CD4-positive, alpha-beta T cell treated with Interleukin-15 for 1 hour (primary cell): Measurements from ENCODE around the gene GTF2IRD1.
"Not testable (repeated sequence)": the region's sequence is repeated elsewhere in the genome, so short reads cannot be mapped to it uniquely, and the experiment has no call there.

ENCODE experiments used
- DNase-seq: peaks from one replicate; pipeline ENCODE4 v3.0.0-alpha.2; 2020

Gene GTF2IRD1

DNA sequence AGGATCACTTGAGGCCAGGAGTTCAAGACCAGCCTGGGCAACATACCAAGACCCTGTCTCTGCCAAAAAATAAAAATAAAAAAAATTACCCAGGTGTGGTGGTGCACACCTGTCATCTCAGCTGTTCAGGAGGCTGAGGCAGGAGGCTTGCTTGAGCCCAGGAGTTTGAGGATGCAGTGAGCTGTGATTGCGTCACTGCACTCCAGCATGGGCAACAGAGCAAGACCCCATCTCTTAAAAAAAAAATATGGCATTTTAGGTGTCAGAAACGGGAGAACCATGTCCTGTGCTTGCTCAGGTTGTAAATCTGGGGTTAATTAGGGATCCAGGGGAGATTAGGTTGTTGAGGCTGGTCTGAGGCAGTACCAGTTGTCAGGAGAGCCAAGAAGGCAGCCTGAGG lies 64.9 kb downstream of the GTF2IRD1 start:
- no peak for DNase-seq

DNA sequence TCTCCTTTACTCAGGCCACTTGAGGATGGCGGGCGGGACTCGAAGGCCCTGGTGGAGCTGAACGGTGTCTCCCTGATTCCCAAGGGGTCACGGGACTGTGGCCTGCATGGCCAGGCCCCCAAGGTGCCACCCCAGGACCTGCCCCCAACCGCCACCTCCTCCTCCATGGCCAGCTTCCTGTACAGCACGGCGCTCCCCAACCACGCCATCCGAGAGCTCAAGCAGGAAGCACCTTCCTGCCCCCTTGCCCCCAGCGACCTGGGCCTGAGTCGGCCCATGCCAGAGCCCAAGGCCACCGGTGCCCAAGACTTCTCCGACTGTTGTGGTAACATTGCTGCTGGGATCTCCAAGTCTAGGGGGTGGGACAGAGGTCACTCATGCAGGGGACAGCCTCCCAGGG lies 65.7 kb downstream of the GTF2IRD1 start:
- DNase-seq: no peak

DNA sequence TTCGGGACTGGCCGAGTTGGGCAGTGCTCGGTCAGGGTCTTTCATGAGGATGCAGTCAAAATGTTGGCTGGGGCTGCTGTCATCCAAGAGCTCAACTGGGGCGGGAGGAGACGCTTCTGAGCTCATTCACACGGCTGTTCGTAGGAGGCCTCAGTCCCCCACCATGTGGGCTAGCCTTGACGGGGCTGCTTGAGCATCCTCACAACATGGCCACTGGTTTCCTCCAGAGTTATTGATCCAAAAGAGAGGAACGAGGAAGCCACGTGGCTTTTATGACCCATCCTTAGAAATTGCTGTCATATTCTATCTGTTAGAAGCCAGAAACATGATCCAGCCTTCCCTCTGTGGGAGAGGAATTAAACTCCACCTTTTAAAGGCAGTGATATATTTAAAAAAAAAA lies 68.1 kb downstream of the GTF2IRD1 start:
- DNase-seq: no peak

DNA sequence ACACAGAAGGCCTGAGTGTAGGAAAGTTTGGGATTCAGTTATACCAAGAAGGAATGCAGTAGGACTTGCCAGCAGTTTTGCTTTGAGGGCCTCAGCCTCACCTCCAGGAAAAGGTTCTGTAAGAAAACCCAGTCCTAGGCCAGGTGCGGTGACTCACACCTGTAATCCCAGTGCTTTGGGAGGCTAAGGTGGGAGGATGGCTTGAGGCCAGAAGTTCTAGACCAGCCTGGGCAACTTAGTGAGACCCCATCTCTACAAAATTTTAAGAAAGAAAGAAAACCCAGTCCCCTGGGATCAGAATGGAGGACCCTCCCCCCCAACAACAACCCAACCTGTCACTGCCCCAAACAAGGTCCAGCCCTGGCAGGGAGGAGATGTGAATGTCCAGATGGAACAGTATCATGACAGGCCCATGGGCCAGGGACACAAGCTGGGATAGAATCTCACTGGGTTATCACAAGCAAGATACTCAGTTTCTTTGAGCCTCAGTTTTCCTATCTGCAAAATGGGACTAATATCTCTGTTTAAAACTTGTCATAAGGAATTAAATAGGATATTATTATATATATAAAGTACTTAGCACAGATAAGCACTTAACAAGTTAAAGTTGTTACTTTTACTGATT lies 68.7 kb downstream of the GTF2IRD1 start:
- DNase-seq: no peak

DNA sequence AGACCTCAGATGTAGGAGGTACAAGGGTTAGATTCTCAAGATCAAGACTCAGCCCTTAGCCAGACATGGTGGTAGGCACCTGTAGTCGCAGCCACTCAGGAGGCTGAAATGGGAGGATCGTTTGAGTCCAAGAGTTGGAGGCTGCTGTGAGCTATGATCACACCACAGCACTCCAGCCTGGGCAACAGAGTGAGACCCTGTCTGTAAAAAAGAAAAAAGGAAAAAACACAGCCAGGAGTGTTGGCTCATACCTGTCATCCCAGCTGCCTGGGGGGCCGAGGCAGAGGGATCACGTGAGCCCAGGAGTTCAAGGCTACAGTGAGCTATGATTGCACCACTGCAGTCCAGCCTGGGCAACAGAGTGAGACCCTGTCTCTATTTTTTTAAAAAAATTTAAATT lies 69.3 kb downstream of the GTF2IRD1 start:
- no peak for DNase-seq

DNA sequence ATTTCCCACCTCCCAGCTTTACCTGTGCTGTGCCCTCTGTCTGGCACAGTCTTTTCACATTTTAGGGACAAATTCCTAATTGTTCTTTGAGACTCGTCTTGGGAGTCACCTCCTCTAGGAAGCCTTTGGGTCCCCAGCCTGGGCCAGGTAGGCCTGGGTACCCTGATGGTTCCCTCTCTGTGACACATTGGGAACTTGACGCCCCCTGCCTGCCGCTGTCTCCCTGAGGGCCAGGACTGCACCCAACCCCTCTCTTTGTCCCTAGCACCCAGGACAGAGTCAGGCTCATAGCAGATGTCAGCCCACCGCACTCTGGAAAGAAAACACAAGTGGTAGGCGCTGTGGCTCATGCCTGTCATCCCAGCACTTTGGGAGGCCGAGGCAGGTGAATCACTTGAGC lies 71.4 kb downstream of the GTF2IRD1 start:
- no peak for DNase-seq

DNA sequence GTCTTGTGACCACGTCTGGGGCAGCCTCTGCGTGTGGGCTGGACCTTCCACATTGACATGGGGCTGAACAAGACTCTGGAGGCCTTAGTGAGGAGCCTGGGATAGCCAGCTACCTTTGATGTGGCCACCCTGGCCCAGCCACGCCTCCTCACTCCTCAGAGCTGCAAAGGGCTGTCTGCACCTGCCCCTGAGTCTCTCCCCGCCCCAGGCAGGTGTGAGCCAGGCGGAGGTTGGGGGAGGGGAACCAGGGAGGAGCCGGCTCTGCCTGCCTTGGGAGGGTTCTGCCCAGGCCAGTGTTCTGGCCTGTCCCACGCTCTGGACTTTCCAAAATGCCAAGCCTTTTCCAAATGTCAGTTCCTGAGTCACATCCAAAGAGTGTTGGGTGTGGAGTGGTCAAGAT lies 72.2 kb downstream of the GTF2IRD1 start:
- no peak for DNase-seq

DNA sequence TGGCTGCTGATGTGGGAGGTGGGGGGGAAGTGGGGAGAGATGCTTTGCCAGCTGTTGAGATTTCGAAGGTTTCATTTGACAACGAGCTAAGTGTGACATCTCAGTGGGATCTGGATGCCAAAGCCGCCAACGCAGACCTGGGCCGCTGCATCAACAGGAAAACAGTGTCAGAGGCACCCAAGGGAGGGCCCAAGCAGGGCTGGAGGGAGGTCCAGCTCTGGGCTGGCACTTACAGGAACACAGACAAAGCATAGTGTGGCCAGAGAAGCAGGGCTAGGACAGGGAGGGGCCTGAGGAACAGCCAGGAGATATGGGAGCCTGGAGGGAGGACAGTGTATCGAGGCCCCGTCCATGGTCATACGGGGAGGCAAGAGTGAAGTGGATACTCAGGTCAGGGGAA lies 73.1 kb downstream of the GTF2IRD1 start:
- no peak for DNase-seq

DNA sequence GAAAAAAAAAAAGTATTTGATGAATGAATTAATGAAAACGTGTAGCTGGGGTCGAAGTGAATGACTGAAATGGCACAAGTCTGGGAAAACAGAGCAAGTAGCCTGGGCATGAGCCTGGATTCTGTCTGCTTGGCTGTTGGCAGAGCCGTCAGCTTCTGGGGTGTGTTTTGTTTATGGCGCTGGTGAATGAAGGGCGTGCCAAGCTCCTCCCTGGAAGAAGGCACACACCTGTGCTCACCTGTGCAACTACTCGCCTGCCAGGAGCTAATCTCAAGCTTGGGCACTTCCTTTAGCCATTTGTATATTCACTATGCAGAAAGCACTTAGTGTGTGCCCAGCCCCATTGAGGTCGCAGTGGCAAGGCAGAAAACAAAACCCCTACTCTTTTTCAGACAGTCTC lies 74.1 kb downstream of the GTF2IRD1 start:
- no peak for DNase-seq

DNA sequence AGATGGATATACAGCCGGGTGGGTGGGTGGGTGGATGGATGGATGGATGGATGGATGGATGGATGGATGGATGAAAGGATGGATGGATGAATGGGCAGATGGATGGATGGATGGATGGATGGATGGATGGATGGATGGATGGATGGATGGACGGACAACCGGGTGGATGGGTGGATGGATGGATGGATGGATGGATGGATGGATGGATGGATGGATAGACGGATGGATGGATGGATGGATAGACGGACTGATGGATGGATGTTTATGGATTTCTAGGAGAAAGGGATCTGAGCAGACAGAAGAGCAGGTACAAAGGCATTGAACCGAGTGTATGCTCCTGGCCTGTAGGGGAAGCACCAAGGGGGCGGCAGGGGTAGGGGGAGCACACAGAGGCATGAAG lies 75.1 kb downstream of the GTF2IRD1 start:
- not testable (repeated sequence) for DNase-seq

DNA sequence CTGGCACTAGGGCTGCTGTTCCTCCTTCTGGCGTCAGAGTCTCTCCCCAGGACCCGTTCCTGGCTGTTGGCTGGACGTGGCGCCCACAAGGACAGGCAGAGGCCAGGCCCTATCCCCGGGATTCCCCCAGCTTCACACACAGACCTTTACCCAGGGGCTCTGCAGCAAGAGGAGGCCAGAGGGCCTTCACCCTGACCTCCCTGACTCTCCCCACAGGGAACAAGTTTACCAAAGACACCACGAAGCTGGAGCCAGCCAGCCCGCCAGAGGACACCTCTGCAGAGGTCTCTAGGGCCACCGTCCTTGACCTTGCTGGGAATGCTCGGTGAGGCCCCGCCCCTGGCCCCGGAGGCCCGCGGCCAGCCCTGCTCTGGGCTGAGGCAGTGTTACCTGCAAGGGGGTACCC lies 82.2 kb downstream of the GTF2IRD1 start:
- DNase-seq: no peak

DNA sequence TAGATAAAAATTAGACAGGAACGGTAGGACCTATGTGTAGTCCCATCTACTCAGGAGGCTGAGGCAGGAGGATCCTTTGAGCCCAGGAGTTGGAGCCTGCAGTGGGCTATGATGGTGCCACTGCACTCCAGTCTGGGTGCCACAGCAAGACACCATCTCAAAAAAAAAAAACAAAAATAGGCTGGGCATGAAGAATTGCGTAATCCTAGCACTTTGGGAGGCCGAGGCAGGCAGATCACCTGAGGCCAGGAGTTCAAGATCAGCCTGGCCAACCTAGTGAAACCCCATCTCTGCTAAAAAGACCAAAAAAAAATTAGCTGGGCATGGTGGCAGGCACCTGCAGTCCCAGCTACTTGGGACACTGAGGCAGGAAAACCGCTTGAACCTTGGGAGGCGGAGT lies 88.2 kb downstream of the GTF2IRD1 start:
- not testable (repeated sequence) for DNase-seq

DNA sequence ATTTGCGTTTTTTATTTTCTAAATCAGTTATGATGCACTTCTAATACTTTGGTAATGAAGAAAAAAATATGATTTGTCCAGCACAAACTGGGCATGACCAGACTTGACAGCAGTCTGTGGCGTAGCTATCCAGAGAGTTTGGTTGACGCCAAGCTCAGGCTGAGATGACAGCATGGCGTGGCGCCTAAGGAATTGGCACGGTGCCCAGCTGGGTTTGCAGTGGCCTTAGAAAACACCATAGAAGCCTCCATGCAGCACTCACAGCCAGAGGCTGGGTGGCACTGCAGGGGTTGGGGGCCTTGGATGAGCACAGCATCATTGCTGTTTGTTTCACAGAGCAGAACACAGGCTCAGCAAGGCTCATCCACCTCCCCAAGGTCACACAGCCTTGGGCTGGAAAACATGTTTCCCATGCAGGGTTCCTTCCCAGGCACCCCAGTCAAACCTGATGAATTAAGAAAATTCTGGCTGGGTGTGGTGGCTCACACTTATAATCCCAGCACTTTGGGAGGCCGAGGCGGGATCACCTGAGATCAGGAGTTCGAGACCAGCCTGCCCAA lies 88.9 kb downstream of the GTF2IRD1 start:
- DNase-seq: no peak

DNA sequence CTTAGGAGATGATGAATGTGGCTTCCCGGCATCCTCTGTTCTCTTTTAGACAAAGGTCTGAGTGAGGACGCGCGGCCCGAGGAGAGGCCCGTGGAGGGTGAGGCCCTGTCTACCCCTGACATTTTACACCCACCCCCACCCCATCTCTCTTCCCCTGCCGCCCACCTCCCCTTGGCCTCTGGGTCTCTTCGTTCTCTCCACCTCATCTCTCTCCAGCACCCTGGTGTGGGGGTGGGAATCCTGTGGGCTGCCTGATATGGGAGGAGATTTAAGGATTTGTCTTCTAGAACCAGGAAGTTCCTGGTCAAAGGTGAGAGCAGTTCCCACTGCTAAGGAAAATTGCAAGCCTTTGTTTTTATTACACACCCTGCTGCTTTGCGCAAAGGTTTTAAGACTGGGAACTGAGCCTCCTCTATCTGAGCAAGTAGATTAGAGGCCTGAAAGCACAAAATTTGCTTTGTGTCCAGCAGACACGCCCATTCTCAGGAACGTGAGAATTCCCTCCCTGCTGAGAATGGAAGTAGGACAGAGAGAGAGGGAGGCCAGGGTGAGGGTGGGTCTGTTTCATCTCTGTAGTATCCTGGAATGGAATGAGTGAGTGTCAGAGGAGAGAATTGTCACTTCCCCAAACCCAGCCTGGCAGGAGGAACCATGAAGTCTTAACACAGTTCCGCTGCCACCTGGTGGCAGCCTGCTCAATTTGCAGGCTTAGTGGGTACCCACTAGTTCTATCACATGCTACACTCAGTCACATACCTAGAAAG lies 91.2 kb downstream of the GTF2IRD1 start:
- DNase-seq: no peak

DNA sequence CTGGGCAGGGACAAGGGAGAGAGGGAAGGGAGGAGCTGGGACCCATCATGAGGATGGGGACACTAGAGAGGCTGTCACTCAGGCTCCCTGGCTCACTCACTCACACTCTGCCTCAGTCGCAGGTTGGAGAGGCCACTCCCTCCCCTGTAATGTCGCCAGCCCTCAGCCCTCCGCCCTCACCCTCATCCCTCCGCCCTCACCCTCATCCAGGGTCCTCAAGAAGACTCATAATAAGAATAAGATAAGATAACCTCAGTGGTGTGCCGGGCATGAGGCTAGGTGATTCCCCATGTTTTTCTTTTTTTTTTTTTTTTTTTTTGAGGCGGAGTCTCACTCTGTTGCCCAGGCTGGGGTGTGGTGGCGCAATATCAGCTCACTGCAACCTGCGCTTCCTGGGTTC lies 92.2 kb downstream of the GTF2IRD1 start:
- DNase-seq: no peak

DNA sequence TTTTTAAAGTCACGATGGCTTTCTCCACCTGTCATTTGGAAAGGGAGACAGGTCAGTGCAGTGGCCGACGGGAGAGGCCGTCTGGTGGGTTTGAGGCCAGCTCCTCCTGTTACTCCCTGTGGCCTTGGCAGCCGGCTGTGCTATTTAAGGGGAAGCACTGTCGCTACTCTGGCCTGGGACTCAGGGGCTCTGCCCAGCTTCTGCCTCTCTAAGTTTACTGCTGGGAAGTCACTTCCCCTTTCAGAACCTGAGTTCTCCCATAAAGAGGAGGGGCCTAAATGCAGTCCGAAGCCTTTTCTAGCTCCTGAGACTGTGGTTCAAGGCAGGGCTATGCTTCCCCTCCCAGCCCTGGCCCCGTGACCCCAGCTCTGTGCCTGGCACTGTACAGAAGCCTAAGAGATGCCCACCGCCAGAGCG lies 99.9 kb downstream of the GTF2IRD1 start:
- not testable (repeated sequence) for DNase-seq

DNA sequence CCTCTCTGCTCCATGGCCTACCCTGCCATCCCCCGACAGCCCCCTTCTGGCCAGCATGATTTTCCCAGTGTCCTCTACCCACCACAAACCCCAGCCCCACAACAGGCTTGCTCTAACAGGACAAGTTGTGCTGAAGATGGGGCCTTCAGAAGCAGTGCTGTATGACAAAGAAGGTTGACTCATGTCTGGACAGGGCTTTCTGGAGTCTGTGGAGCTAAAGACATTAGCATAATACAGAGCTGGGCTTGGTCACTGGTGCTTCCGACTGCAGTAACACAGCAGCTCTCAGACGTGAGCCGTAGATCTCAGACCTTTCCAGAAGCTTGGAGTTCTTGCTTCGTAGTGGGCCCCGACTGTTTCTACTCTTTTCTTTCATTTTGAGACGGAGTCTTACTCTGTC lies 100.5 kb downstream of the GTF2IRD1 start:
- DNase-seq: no peak

DNA sequence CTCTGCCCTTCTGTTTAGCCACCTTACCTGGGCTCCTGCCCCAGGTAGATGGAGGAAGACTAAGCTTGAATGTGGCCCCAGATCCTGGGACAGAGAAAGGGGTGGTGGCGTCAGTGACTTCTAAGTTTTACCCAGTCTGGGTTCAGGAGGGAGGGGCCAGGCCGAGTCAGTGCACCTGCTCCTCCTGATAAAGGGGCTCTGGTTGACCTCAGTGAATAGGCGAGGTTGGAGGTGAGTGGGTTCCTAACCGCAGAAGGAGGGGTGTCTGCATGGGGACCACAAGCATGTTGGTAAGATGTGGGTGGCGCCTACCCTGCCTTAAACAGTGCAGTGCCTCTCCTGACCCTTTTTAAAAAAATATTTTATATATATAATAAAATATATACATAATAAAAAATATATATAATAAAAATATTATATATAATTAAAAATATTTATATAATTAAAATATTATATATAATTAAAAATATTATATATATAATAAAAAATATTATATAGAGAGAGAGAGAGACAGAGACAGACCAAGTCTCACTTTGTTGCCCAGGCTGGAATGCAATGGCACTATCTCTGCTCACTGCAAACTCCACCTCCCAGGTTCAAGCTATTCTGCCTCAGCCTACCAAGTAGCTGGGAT lies 106.5 kb downstream of the GTF2IRD1 start:
- no peak for DNase-seq

DNA sequence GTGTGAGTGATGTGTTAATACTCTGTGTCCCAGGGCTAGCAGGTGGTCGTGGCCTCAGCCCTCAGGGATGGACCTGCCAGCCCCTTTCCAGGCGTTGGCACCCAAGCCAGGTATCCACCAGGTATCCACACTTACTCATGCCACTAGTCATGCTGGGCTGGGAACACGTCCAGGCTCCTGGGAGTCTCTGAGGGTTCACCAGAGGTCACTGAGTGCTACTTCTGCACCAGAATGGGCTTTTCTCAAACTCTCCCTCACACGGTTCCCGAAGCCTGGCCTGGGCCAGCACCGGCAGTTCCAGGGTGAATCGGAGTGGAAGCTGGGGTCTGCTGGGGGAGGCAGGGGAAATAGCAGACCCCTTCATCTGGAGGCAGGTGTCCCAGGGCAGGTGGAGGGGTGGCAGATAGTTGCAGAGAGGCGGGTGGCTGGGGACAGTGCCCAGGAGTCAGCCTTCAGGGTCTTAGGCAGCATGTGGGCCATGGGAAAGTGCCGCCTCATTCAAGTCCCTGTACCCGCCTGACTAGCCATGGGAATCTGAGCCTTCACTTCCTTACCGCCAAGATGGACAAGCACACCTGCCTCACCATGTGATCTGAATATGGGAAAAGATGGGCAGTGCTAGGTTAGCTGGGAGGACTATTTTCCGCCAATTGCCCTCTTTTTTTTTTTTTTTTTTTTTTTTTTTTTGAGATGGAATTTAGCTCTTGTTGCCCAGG lies 108.3 kb downstream of the GTF2IRD1 start:
- no peak for DNase-seq

DNA sequence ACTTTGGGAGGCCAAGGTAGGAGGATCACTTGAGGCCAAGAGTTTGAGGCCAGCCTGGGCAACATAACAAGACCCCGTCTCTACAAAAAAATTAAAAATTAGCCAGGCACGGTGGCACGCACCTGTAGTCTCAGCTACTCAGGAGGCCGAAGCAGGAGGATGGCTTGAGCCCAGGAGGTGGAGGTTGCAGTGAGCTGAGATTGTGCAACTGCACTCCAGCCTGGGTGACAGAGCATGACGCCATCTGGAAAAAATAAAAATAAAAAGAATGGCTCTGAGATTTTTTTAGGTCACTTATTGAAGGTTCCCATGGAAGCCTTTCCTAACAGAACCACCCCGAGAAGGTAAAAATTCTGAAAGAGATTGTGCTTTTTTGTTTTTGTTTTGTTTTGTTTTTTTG lies 109.9 kb downstream of the GTF2IRD1 start:
- not testable (repeated sequence) for DNase-seq

DNA sequence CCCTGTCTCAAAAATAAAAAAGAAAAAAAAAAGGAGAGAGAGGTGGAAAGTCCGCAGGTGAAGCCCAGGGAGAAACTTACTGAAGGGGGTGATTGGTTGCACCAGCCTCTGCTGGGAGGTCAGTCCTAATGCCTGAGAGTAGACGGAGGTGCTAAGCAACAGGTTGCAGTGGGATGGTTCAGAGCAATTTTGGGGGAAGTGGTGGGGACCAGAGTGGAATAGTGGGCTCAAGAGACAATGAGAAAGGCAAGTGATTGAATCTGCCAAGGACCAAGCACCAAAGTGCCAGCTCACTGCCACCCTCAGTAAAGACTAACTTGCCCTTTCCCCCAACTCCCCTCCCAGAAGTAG lies 113.6 kb downstream of the GTF2IRD1 start:
- no peak for DNase-seq

DNA sequence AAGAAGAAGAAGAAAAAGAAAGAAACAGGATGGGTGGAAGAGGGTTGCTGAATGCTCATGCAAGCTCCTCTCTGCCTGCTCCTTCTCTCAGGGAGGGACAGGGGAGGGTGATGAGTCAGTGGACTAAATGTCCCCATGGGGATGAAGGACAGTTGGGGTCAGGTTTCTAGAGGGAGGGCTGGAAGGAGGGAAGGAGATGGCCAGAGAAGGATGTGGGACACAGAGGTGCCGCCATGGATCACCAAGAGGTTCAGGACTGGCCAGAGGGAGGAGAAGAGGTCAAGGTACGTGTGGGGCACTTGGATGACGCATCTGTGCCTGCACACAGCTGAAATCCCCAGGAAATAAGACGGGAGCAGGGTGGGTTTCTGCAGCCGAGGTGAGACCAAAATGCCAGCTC lies 115.0 kb downstream of the GTF2IRD1 start:
- DNase-seq: no peak

DNA sequence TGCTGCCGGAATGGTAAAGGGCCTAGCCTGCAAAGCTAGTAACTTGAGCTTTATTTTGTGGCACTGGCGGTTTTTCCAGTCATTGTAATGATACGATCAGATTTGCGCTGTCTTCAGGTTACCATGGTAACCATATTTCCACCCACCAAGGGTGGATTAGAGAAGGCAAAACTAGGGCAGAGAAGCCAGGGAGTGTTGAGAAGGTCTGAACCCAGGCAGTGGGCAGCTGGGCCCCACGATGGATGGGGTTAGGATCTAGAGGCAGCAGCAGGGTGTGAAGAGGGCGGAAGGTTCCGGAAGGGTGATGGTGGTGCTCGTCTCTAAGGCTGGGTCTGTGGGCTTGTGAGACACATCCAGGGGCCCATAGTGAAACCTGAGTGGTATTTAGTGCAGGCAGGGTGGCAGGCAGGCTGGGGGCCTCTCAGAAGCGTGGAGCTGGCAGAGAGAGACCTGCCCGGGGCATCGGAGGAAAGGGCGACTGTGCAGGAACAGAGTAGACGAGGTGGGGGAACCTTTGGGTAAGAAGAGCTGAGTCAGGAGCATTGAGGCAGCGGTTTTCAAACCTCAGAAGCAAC lies 115.9 kb downstream of the GTF2IRD1 start:
- no peak for DNase-seq
